ENCODE measurements around the gene SPI1.

The SPI1 gene

GRCh38 chr11:47406896-47407745 is 28.8 kb upstream of the SPI1 start:
- DNase-seq, result no peak

- no peak for DNase-seq
Observed at GRCh38 chr11:47403571-47403970, 25.2 kb upstream of the SPI1 start.

- no peak for DNase-seq
Observed at GRCh38 chr11:47403135-47403534, 24.8 kb upstream of the SPI1 start.

DNA sequence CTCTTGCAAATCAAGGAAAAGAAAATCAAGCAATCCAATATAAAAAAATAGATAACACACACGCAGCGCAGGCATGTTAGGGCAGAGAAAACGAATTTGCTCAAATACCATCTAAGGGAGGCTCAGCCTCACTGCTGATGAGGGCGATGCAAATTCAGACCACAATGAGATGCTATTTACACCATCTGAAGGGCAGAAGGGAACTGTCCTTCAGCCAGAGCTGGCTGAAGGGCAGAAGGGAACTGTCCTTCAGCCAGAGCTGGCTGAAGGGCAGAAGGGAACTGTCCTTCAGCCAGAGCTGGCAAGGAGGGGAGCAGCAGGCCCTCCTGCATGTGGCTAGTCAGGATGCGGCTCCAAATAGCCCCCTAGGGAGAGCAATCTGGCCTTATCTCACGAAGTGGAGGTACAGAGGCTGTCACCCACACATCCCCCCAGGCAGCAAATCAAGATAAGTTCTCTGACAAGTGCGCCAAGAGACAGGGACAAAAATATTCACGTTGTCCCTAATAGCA is 22.5 kb upstream of the SPI1 start:
- DNase-seq, result no peak

GRCh38 chr11:47399860-47400767 is 21.8 kb upstream of the SPI1 start:
- no peak for DNase-seq

GRCh38 chr11:47398551-47398950 is 20.2 kb upstream of the SPI1 start:
- no peak for DNase-seq

GRCh38 chr11:47398011-47398410 is 19.7 kb upstream of the SPI1 start:
- no peak for DNase-seq

GRCh38 chr11:47396049-47396320 is 17.6 kb upstream of the SPI1 start:
- DNase-seq, result no peak

- no peak for DNase-seq
Observed at GRCh38 chr11:47395223-47396048, 17.1 kb upstream of the SPI1 start.

DNA sequence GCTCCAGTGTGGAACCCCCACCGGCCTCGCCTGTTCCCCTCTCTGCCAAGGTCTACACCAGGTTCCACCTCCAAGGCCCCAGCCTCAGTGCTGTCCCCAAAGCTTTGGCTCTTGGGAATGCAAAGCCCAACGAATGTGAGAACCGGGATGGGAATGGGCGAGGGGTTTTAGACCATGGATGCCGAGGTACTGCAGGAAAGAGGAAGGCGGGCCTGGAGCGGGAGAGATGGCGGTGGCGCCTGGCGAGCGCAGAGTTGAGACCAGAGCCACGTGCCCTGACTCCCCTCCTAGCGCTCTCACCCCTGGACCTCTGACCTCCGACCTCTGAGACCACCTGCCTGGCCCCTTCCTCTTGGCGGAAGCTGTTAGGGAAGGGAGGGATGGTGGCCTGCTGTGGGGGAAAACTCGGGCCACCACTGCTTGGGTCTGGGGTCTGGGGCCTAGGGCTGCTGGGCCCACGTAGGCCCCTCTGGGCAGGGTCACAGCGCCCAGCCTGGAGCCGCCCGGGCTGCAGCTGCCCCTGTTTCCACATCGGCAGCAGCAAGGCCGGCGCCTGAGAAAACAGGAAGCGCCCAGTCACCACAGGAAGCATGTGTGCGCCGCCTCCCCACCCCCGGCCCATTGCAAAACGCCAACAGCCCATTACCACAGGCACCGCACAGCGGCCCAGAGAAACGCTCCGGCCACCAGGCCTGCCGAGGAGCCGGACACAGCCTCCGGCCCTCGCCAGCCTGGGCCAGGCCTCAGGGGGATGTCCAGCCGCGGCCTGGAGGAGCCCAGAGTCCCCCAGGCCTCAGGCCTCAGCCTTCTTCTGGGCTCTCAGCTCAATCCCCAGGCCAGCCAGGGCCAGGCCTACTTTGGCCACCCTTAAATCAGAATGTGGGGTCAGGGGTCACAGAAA is 16.2 kb upstream of the SPI1 start:
- no peak for DNase-seq

- DNase-seq, result no peak
Observed at GRCh38 chr11:47394050-47394321, 15.6 kb upstream of the SPI1 start.

GRCh38 chr11:47393163-47394049 is 15.1 kb upstream of the SPI1 start:
- no peak for DNase-seq

DNA sequence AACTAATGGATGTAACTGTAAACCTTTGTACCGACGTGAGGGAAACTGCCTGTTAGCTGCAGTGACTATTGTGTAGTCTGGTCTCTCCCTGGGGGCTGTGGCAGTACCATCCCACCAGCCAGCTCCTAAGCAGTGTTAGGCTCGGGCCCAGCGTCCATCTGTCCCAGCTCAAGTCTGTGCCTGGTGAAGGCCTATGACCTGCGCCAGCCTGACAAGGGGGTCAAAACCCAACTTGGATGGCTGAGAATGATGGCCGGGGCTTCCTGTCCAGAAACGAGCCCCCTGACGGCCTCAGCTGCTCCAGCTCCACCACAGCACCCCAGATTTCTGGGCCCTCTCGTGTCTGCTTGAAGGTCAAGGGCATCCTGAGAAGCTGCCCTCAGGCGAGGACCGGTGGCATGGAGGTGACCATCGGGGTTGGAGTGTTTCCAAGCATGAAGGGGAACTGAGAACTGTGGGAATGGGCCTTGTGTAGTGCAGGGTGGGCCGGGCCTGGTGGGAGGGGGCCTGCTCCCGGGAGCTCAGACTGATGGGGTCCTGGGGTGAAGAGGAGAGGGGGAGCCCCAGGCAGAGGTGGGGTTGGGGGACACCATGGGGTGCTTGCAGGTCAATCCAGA is 14.3 kb upstream of the SPI1 start:
- no peak for DNase-seq

DNA sequence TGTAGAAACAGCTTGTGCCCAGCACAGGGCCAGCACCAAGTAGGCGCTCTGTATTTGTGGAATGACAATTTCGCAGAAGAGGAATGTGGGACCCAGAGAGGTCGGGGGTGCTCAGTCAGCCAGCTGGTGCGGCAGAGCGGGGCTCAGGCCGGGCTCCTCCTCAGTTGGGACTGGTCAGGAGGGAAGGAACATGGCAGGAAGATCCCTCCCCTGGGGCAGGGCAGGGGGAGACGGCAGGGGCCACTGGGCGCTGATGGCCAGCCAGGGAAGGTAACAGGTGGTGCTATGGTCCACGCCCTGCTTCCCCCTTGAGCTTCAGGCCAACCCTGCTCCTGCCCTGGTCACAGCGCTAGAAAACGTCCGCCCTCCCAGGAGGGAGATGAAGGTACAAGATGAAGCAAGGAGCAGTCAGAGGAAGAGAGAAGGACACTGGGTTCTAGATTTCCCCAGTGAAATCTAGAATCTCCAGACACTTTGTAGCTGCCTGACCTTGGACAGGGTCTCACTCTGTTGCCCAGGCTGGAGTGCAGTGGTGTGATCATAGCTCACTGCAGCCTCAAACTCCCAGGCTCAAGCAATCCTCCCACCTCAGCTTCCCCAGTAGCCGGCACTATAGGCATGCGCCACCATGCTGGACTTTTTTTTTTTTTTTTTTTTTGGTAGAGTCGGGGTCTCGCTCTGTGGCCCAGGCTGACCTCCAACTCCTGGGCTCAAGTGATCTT is 13.5 kb upstream of the SPI1 start:
- DNase-seq, result no peak

- DNase-seq, result no peak
Observed at GRCh38 chr11:47391077-47391583, 12.8 kb upstream of the SPI1 start.

- DNase-seq, result no peak
Observed at GRCh38 chr11:47390422-47390760, 12.0 kb upstream of the SPI1 start.

DNA sequence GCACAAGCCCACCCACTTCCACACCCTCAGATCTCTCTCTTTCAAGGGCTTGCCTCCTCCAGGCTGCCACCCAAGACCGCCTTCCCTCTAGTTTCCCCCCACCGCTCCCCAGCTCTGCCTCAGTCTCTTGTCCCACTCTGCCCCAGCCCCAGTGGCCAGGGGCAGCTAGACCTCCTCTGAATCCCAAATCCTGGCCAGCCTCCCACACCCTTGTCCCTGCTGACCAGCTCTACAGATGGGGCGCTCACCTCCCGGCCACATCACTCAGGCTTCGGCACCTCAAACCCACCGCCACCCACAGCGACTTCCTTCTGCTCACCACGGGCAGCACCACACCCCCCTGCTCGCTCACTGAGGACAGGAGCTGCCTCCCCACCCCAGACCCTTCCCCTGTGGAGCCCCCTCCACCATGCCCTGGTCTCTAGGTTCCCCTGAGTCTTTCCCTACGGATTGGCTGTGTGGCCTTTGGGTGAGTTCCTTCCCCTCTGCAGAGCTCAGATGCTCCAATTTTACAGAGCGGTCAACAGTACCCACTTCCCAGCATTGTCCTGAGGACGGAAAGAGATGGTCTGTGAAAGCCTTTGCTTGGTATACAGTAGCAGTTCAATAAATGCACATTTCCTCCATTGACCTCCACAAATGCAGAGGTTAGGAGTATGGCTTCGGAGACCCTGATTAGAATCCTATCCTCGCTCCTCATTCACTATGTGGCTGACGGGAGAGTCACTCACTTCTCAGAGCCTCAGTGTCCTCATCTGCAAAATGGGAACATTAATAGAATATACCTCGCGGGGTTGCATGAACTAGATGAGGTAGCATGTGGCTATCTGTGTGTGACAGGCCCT is 11.5 kb upstream of the SPI1 start:
- DNase-seq, result no peak

DNA sequence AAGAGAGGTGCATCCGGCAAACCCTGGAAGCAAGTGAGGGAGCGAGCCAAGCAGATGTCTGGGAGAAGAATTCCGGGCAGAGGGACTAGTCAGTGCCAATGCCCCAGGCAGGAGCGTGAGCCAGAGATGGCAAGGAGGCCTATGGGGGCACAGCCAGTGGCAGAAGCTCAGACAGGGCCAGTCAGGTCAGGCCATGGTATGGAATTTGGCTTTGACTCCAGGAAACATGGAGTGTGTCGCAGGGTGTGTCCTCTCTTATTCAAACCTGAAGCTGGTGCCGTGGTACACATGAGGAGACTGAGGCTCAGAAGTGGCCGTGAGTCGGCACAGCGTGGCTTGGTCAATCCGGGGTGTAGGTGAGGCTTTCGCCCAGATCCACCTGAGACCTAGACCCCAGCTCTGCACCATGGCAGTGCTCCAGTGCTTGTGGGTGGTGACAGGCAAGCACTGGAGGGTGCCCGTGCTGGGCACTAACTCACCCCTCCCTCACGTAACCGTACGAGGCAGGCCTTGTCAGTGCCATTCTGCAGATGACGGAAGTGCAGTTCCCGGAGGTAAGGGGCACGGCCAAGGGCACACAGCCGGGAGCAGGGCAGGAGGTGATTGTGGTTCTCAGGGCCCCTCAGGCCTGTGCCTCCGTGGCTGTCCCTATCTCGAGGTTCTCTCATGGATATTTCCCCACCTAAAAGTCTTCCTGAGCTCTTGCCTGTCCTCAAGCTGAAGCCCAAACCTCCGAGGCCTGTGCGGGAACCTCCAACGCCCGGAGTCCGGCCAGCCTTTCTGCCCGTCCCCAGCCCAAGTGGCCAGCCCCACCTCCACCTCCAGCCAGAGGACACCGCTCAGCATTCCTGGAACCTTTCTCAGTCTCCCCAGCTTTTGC is 10.6 kb upstream of the SPI1 start:
- DNase-seq, result no peak
